WTC11 (cell line): ENCODE data around the gene NR2C2AP. TPM values are rescaled to one million over a fixed set of nuclear protein-coding genes. Genes with fewer than 3 reads are reported as not detected.

Experiments used
- ATAC-seq: fragments of 200-7000 bp; cut with Tn5 transposase; 2 replicates; pipeline ENCODE4 v1.10.0; 2021; ENCODE audit warnings: mild to moderate bottlenecking, moderate library complexity
- CTCF ChIA-PET: fragments of 300-600 bp; sonication (Branson Sonifier 250); formaldehyde crosslinking; loops from one replicate; lab custom pipeline; 2021; ENCODE audit warnings: antibody characterized with exemption; lab: Charles Lee
- POLR2A ChIA-PET: fragments of 350-600 bp; sonication (Branson Sonifier 250); formaldehyde crosslinking; loops from one replicate; lab custom pipeline; 2021; ENCODE audit warnings: antibody characterized with exemption; lab: Charles Lee
- DNase-seq: peaks from one replicate; pipeline ENCODE4 v3.0.0; 2021; ENCODE audit warnings: low spot score
- H3K27ac Mint-ChIP-seq: 2 replicates; pipeline ENCODE4 v1.8.0; 2021; ENCODE audit warnings: mixed read lengths
- H3K27me3 Mint-ChIP-seq: 2 replicates; pipeline ENCODE4 v1.8.0; 2021; ENCODE audit warnings: low read depth, mild to moderate bottlenecking, moderate library complexity, mixed read lengths
- H3K36me3 Mint-ChIP-seq: 2 replicates; pipeline ENCODE4 v1.8.0; 2021; ENCODE audit warnings: mixed read lengths
- H3K4me1 Mint-ChIP-seq: 2 replicates; pipeline ENCODE4 v1.8.0; 2022; ENCODE audit warnings: mixed read lengths
- H3K4me3 Mint-ChIP-seq: 2 replicates; pipeline ENCODE4 v1.8.0; 2021; ENCODE audit warnings: mild to moderate bottlenecking, moderate library complexity, mixed read lengths
- H3K9me3 Mint-ChIP-seq: 2 replicates; pipeline ENCODE4 v1.8.0; 2021; ENCODE audit warnings: mixed read lengths
- CREB1 ChIP-seq: sonication (generic); formaldehyde crosslinking; IDR thresholded peaks from 2 replicates; pipeline ENCODE4 v1.8.0; 2023; ENCODE audit warnings: mild to moderate bottlenecking, missing genetic modification reagents
- E2F4 ChIP-seq: sonication (generic); formaldehyde crosslinking; IDR thresholded peaks from 2 replicates; pipeline ENCODE4 v1.8.1; 2022; ENCODE audit warnings: low read depth, mild to moderate bottlenecking, moderate library complexity, missing genetic modification reagents, borderline replicate concordance
- ETV6 ChIP-seq: sonication (generic); formaldehyde crosslinking; IDR thresholded peaks from 2 replicates; pipeline ENCODE4 v1.8.1; 2022; ENCODE audit warnings: mild to moderate bottlenecking, missing genetic modification reagents
- IRF2 ChIP-seq: sonication (generic); formaldehyde crosslinking; IDR thresholded peaks from 2 replicates; pipeline ENCODE4 v1.8.0; 2022; ENCODE audit warnings: low read depth, missing genetic modification reagents, borderline replicate concordance
- JUN ChIP-seq: sonication (generic); formaldehyde crosslinking; IDR thresholded peaks from 2 replicates; pipeline ENCODE4 v1.8.0; 2023; ENCODE audit warnings: mild to moderate bottlenecking, missing genetic modification reagents
- MAX ChIP-seq: sonication (generic); formaldehyde crosslinking; IDR thresholded peaks from 2 replicates; pipeline ENCODE4 v1.8.0; 2022; ENCODE audit warnings: mild to moderate bottlenecking, missing genetic modification reagents
- MYBL2 ChIP-seq: sonication (generic); formaldehyde crosslinking; IDR thresholded peaks from 2 replicates; pipeline ENCODE4 v1.8.1; 2023; ENCODE audit warnings: mild to moderate bottlenecking, moderate library complexity, missing genetic modification reagents
- NFATC4 ChIP-seq: fragments of 250-450 bp; sonication (Bioruptor Pico); IDR thresholded peaks from 2 replicates; pipeline ENCODE4 v1.9.0; 2021; ENCODE audit warnings: mild to moderate bottlenecking
- NR3C1 ChIP-seq: sonication (generic); formaldehyde crosslinking; conservative IDR thresholded peaks from 2 replicates; pipeline ENCODE4 v1.8.1; 2023; ENCODE audit warnings: low read depth, mild to moderate bottlenecking, missing genetic modification reagents
- RORB ChIP-seq: fragments of 250-450 bp; sonication (Bioruptor Pico); IDR thresholded peaks from 2 replicates; pipeline ENCODE4 v1.9.0; 2021; ENCODE audit warnings: mild to moderate bottlenecking
- SMAD4 ChIP-seq: sonication (generic); formaldehyde crosslinking; IDR thresholded peaks from 2 replicates; pipeline ENCODE4 v1.8.0; 2022; ENCODE audit warnings: mild to moderate bottlenecking, missing genetic modification reagents
- SOX15 ChIP-seq: fragments of 250-450 bp; sonication (Bioruptor Pico); IDR thresholded peaks from 2 replicates; pipeline ENCODE4 v1.9.0; 2021; ENCODE audit warnings: mild to moderate bottlenecking
- SP1 ChIP-seq: sonication (generic); formaldehyde crosslinking; conservative IDR thresholded peaks from 2 replicates; pipeline ENCODE4 v1.8.1; 2022; ENCODE audit warnings: missing genetic modification reagents
- TEAD1 ChIP-seq: sonication (generic); formaldehyde crosslinking; IDR thresholded peaks from 2 replicates; pipeline ENCODE4 v1.8.0; 2022; ENCODE audit warnings: mild to moderate bottlenecking, missing genetic modification reagents
- TEAD4 ChIP-seq: sonication (generic); formaldehyde crosslinking; IDR thresholded peaks from 2 replicates; pipeline ENCODE4 v1.8.0; 2022; ENCODE audit warnings: mild to moderate bottlenecking, missing genetic modification reagents
- ZBTB21 ChIP-seq: sonication (generic); formaldehyde crosslinking; IDR thresholded peaks from 2 replicates; pipeline ENCODE4 v1.8.1; 2023; ENCODE audit warnings: mild to moderate bottlenecking, missing genetic modification reagents, borderline replicate concordance
- ZNF219 ChIP-seq: sonication (generic); formaldehyde crosslinking; IDR thresholded peaks from 2 replicates; pipeline ENCODE4 v1.8.0; 2023; ENCODE audit warnings: missing genetic modification reagents, mild to moderate bottlenecking, borderline replicate concordance
- ZNF416 ChIP-seq: fragments of 250-450 bp; sonication (Bioruptor Pico); IDR thresholded peaks from 2 replicates; pipeline ENCODE4 v1.9.0; 2021; ENCODE audit warnings: mild to moderate bottlenecking, inconsistent platforms
- ZNF671 ChIP-seq: fragments of 250-450 bp; sonication (Bioruptor Pico); IDR thresholded peaks from 2 replicates; pipeline ENCODE4 v1.8.0; 2021; ENCODE audit warnings: mild to moderate bottlenecking
- total RNA-seq: library from RNA; stranded (reverse); gene quantifications from 3 replicates; pipeline ENCODE4 v1.2.3, GENCODE V29; 2021
- TF ChIP-seq, protein P1 (sequence below): fragments of 250-450 bp; sonication (Bioruptor Pico); conservative IDR thresholded peaks from 2 replicates; pipeline ENCODE4 v1.9.0; 2021; ENCODE audit warnings: mild to moderate bottlenecking
- TF ChIP-seq, protein P2 (sequence below): sonication (generic); formaldehyde crosslinking; IDR thresholded peaks from 2 replicates; pipeline ENCODE4 v1.8.0; 2022; ENCODE audit warnings: mild to moderate bottlenecking, missing genetic modification reagents
- TF ChIP-seq, protein P3 (sequence below): fragments of 250-450 bp; sonication (Bioruptor Pico); IDR thresholded peaks from 2 replicates; pipeline ENCODE4 v1.9.0; 2021; ENCODE audit warnings: mild to moderate bottlenecking
- TF ChIP-seq, protein P4 (sequence below): sonication (generic); formaldehyde crosslinking; IDR thresholded peaks from 2 replicates; pipeline ENCODE4 v1.8.1; 2022; ENCODE audit warnings: mild to moderate bottlenecking, missing genetic modification reagents, moderate library complexity, borderline replicate concordance

NR2C2AP gene
- total RNA-seq, 1 experiment from 2014 or later = 24.9 TPM

DNA sequence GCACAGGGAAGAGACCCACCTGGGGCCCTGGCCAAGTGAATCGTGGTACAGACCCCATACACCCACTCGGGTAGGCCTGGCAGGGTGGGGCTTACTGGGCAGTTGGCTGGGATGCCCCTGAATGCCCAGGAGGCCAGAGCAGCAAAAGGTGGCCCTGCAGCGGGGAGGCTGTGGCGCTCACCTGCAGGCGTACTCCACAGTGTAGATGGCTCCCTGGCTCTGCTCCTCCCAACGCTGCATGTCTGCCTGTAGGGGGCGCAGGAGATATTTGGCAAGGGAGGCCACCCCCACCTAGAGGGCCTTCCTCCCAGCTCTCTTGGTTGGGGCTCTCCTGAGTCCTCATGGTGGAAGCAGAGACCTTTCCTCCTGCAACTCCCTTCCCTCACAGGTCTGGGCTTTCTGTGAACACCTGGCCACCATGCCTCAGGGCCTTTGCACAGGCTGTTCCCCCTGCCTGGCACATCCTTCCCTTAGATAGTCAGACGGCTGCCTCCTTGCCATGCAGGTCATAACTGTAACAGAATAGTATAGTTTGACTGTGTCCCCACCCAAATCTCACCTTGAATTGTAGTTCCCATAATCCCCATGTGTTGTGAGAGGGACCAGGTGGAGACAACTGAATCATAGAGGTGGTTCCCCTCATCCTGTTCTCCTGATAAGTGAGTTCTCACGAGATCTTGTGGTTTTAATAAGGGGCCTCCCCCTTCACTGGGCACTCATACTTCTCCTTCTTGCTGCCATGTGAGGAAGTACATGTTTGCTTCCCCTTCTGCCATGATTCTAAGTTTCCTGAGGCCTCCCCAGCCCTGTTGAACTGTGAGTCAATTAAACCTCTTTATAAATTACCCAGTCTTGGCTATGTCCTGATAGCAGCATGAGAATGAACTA lies 17.1 kb downstream of the NR2C2AP start (continued):
- TF ChIP-seq NR3C1 (CRISPR knock-in tag) (0 out of 2 replicates have a peak, but pooled peaks have one; percentile 48), TEAD1 (CRISPR knock-in tag) (peak; percentile 95; the same call in 1 of the 2 replicates), TEAD4 (CRISPR knock-in tag) (peak; percentile 91; the same call in 1 of the 2 replicates), E2F4 (CRISPR knock-in tag) (no peak), MAX (peak; percentile 45; the same call in 1 of the 2 replicates), NFATC4 (CRISPR knock-in tag) (no peak), ZNF416 (CRISPR knock-in tag) (no peak), ETV6 (CRISPR knock-in tag) (no peak), ZNF671 (CRISPR knock-in tag) (no peak), IRF2 (CRISPR knock-in tag) (no peak)

DNA sequence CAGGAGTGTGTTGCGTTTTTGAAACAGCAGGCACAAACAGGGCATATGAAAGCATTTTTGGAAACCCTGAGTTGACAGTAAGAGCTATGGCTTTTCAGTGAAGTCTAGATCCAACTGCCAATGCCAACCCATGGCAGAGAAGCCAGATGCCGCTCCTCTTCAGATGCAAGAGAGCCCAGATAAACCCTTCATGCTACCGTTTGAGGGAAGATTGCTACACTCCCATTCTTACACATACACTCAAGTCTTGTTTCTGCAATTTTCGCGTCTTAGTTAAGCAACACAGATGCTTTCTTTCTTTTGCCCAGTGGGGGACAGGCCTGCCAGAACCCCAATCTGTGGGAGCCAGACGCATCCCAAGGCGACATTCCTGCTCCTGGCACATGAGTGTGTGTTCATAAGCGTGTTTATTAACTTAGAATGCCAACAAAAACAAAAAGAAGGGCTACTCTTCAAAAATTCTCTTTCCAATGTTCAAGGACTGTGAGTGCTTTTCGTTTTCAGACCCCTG lies 21.7 kb downstream of the NR2C2AP start:
- H3K27me3 Mint-ChIP-seq = no peaks in the 10 kb centered on the region
- CTCF ChIA-PET = no interaction called here

More for the DNA sequence above, 21.7 kb downstream of the NR2C2AP start:
- Mint-ChIP-seq H3K27ac (no peak overlapping the region), H3K4me1 (peaks cover 5% of the 10 kb centered on the region; the same call in 1 of the 2 replicates), H3K9me3 (no peaks in the 10 kb centered on the region)
- TF ChIP-seq TEAD4 (CRISPR knock-in tag) = no peak
- TF ChIP-seq SOX15 (CRISPR knock-in tag) = no peak
- TF ChIP-seq, protein P1, sequence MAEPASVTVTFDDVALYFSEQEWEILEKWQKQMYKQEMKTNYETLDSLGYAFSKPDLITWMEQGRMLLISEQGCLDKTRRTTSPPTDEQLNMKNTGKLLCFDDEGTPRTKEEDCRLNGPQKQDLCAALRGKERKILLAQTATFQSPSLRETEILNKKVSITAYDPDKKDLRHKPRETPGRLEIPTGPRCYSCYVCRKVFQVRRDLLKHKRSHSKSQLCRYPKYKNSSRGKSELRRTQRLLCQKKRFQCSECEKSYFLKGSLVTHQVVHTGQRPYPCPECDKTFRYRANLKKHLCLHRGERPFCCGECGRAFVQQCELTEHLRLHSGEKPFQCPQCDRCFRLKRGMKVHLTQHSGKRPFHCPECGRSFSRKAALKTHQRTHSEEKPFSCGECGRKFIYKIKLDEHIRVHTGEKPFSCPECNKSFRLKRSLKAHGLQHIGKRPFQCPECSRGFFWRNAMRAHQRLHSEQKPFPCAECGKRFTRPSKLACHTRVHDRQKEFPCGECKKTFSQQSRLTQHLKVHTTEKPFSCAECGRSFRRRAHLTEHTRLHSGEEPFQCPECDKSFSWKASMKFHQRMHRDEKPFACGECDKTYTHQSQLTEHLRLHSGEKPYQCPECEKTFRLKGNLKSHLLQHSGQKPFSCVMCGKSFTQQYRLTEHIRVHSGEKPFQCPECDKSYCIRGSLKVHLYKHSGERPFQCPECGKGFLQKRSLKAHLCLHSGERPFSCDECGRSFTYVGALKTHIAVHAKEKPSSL = no peak
- TF ChIP-seq, protein P2, sequence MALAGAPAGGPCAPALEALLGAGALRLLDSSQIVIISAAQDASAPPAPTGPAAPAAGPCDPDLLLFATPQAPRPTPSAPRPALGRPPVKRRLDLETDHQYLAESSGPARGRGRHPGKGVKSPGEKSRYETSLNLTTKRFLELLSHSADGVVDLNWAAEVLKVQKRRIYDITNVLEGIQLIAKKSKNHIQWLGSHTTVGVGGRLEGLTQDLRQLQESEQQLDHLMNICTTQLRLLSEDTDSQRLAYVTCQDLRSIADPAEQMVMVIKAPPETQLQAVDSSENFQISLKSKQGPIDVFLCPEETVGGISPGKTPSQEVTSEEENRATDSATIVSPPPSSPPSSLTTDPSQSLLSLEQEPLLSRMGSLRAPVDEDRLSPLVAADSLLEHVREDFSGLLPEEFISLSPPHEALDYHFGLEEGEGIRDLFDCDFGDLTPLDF (CRISPR knock-in tag) = no peak
- TF ChIP-seq JUN (CRISPR knock-in tag) = no peak
- TF ChIP-seq ZBTB21 = no peak
- no peak for TF ChIP-seq CREB1 (CRISPR knock-in tag)
- TF ChIP-seq, protein P3, sequence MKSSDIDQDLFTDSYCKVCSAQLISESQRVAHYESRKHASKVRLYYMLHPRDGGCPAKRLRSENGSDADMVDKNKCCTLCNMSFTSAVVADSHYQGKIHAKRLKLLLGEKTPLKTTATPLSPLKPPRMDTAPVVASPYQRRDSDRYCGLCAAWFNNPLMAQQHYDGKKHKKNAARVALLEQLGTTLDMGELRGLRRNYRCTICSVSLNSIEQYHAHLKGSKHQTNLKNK (CRISPR knock-in tag) = no peak
- TF ChIP-seq MYBL2 (CRISPR knock-in tag) = no peak
- TF ChIP-seq, protein P4, sequence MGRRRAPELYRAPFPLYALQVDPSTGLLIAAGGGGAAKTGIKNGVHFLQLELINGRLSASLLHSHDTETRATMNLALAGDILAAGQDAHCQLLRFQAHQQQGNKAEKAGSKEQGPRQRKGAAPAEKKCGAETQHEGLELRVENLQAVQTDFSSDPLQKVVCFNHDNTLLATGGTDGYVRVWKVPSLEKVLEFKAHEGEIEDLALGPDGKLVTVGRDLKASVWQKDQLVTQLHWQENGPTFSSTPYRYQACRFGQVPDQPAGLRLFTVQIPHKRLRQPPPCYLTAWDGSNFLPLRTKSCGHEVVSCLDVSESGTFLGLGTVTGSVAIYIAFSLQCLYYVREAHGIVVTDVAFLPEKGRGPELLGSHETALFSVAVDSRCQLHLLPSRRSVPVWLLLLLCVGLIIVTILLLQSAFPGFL (CRISPR knock-in tag) = no peak
- TF ChIP-seq E2F4 (CRISPR knock-in tag) = no peak
- TF ChIP-seq ZNF219 (CRISPR knock-in tag) = no peak
- TF ChIP-seq SMAD4 = no peak
- no peak for TF ChIP-seq MAX
- no peak for TF ChIP-seq SP1 (CRISPR knock-in tag)
- TF ChIP-seq RORB = no peak
- TF ChIP-seq, all 79 proteins: peak for 0
- DNase-seq (no peak), ATAC-seq (no peak)
- POLR2A ChIA-PET = no interaction called here
- H3K36me3 Mint-ChIP-seq = peaks cover 4% of the 10 kb centered on the region
- no peak overlapping the region for H3K4me3 Mint-ChIP-seq
